Hematopoietic multipotent progenitor cell treated with erythropoietin and hydrocortisone succinate and interleukin-3 and kit ligand, for 8 days (in vitro differentiated cells): ENCODE measurements around the gene ENPEP.
A peak's percentile ranks its signal among the peaks of the same experiment; 100 is the strongest.
"Not testable (repeated sequence)": the region's sequence is repeated elsewhere in the genome, so short reads cannot be mapped to it uniquely, and the experiment has no call there.

Experiments used
- DNase-seq: peaks from one replicate; pipeline ENCODE4 v3.0.0-alpha.2; 2015

The ENPEP gene

DNA sequence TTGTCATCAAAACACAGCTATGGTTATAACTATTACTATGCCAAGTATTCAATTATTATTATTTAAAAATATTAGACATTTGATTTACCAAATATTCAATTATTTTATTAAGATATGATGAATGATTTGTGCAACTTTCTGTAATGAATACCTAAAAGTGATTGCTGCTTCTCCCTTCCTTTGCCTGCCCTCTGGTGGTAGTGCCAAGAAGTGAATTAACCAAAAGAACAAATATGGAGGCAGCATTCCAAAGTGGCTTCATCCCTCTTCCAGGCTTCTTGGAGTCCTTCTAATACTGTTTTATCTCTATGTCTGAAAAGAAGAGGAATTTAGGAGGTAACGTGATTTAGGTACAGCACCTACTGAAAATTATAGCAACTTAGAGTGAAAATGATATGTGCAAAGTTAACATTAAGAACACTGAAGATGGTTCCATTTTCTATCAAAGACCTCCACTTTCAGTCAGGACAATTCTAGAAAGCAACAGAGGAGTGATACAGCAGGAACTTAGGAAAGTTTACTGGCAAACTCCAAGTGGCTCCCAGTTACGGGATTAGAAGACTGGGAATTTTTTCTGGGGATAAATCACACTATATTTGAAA, 43.0 kb downstream of the ENPEP start:
- peak; percentile 38 for DNase-seq

DNA sequence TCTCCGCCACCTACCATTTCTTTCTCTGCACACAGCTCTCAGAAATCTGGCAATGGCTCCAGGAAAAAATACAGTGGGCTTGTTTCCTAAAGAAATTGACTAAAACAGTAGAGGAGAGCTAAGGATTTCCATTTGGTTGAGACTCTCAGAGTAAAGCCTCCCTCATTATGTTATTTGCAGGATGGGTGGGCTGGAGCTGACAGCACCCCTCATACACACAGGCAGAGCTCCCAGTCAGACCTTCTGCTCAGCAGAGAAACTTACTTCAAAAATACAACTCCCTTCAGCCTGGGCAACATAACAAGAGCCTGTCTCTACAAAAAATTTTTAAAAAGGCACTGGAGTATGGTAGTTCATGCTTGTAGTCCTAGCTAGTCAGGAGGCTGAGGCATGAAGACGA, 44.9 kb downstream of the ENPEP start:
- no peak for DNase-seq

DNA sequence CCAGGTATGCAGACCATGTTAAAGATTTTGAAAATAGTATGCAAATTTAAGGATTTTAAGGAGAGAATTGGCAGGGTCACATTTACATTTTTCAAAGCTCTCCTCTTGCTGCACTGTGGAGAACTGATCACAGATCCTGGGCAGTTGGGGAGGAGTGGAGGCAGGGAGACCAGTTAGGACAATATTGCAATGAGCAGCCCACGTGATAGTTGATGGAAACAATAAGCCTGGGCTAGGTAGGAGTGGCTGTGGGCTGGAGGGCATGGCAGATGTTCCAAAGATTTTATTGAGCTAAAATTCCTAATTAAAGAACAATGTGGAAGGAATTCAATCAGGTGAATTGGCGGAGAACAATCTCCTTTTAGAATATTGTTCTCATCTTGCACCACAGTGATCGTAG, 50.6 kb downstream of the ENPEP start:
- no peak for DNase-seq

DNA sequence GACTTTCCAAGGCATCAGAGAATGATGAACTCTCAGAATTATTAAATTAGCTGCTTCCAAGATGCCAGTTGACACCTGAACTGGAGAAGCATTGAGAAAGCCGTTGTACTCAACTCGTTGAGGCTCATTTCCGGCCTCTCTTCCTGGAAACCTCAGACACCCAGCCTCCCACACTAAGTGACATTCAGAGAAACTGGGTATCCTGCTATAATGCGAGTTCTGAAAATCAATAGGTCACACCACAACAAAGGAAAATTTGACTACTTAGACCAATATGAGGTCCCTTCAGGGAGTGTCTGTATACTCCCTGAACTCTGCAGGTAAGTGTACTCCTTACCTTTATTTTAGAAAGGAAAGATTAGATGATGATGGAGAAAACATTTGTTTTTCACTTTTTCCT, 51.2 kb downstream of the ENPEP start:
- no peak for DNase-seq

DNA sequence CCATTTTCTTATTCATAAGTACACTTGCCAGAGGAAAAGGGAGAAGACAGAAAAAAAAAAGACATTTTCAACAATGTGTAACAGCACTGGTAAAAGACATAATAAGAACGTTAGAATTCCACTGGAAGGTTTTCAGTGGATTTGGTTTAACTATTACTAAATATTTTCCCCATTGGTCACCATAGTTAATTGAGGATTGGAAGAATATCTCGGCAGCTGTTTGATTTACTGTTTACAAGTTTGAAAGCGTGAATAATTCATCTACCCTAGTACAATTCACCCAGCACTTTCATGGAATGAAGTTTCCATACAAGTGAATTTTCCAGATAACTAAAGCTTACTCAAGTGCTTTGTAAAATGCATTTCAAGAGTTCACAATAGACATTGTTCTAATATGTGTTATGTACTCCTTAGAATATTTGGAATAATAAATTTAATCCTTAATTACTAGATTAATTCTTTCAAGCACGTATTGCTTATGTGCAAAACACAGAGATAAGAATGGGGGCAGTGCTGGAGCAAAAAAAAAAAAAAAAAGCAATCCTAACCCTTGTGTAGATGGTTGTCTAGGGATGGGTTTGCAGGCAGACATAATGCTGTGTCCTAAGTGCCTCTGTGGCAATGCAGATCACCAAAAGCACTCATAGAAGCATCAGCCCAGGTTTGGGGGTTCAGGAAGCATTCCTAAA, 57.1 kb downstream of the ENPEP start:
- DNase-seq: no peak

DNA sequence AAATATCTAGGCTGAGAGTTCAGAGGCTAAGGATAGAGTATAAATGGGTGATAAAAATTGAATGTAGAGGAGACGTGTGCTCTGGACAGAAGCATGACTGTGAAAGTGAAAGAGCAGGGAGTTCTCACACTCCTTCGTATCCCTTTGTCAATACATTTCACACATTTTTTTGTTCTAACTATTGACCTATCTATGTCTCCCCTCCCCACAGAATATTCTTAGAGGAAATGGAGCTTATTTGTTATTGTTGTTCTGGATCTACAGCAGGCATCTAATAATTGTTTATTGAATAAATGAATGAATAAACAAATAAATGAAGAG, 57.6 kb downstream of the ENPEP start:
- no peak for DNase-seq

DNA sequence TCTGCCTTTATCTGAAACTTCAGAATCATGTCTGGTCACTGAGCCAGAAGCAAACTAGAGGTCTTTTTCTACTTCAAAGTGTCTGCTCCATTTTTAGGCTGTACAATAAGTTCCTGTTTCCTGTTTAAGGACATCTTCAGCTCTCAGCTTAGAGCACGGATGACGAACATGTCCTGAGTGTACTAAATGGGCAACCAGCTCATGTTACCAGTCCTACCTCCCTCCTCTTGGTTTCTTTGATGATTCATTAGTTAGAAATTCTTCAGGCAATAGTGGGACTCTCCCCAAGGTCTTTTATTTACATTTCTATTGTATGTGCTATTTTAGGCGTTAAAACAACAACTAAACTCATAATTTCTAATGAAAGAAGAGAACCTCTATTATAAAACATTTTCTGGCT, 58.0 kb downstream of the ENPEP start:
- DNase-seq: no peak

DNA sequence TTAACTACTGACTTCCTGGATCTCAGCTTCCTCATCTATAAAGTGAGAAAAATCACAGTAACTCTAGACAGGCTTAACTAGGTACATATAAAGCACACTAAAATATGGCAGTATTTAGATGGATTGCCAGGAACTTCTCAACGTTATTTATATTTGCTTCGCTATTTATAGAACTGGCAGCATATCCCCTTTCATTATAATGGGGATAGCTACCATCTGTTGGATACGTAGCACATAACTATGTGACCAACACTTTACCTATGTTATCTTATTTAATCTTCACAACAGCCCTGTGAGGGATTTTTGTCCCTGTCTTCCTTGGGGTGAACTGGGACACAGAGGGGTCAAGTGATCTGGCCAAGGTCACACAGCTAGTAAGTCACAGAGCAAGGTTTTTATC, 64.6 kb downstream of the ENPEP start:
- no peak for DNase-seq

DNA sequence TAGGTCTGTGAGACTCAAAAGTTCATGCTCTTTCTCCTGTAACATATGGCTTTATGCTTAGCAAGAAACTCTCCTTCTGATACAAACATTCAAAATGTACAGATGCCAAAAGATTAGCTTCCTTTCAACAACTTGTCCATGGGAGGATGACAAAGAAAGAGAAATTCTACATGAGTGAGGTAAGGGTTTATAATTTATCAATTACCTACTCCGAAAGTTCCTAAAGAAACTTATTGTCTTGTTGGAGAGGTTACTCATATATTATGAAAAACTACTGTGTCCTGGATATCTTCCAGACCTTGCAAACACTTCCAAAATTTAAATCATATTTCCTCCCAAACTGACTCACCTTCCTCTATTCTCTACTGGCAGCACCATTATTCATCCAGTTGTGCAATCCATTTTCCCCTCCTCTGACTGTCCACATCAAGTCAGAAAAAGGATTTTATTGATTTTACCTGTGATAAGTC, 65.1 kb downstream of the ENPEP start:
- DNase-seq: no peak

DNA sequence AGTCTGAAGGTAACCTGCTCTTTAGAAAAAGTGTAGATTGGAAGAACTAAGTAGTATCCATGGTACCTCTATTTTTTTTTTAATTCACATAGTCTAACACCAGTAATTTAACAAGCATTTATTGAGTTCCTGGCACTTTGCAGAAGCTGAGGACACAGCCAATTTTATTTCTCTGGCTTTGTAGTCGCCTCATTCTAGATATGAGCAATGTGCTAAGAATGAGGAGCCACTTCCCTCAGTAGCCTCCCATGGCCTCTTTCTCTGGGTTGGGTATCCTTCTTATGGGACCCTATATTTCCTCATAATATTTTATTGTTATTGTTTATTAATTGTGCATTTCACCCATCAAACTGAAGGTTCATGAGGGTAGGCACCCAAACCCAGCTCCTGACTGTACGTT, 67.6 kb downstream of the ENPEP start:
- DNase-seq: no peak

DNA sequence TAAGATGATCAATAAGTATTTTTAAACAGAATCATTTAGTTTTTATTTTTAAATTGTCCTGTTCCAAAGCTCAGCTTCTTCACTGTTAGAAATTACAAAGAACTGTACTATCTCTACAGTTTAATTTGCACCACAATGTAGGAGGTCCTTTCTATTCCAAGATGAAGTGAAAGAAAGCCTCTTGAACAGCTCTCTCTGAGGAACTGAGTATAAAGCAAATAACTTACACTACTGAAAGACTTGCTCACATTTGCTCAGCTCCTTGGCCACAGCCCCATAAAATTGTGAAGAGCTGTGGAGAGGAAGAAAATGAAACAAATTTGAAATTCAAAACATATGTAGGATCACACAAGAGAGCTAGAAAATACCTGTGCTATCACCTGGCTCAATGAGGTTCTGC, 68.6 kb downstream of the ENPEP start:
- DNase-seq: no peak

DNA sequence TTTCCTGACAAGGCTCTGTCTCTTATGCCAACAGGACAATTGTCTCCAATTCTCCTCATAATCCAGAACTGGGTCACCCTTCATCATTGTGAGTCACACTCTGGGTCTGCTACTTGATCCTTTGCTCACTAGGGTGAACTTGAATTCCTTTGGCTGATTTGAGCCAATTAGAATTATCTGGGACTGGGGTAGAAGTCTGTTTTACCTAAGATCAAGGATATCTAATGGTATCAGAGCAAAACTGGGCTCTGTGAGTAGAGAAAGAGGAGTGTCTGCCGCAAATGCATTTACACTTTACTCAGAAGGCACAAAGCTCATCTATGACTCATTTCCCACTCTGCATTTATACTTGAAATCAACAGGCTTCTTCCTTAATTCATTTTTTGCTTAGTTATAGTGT, 74.3 kb downstream of the ENPEP start:
- no peak for DNase-seq

DNA sequence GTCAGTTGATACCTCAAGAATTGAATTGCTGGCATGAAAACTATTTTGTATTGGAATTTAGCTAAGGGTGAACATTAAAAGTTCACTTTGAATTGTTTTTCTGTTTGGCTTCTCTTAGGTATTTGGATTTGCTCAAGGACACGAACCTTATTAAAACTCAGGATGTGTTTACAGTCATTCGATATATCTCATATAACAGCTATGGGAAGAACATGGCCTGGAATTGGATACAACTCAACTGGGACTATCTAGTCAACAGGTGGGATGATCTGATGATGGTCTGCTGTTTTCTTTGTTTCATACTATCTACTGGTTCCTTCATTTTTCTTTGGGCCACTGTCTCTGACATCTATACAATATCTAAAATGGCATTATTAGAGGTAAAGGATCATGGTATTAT, 77.2 kb downstream of the ENPEP start:
- DNase-seq: no peak

DNA sequence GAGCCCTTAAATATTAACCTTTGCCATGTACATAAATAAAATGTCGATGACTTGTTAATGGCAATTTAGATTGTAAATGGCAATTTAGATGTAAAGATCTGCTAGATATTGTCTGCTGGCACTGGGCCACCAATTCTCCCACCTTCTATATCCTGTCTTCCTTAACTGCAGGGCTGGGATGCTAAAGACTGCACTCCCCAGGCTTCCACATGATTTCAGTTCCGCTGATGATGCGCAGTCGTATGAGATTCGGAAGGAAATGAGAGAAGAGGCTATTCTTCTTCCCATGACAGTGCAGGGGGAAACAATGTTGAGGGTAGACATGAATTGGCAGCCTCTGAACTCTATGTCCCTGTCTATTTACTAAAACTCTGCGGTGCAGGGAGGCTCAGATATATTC, 91.3 kb downstream of the ENPEP start:
- DNase-seq: no peak

DNA sequence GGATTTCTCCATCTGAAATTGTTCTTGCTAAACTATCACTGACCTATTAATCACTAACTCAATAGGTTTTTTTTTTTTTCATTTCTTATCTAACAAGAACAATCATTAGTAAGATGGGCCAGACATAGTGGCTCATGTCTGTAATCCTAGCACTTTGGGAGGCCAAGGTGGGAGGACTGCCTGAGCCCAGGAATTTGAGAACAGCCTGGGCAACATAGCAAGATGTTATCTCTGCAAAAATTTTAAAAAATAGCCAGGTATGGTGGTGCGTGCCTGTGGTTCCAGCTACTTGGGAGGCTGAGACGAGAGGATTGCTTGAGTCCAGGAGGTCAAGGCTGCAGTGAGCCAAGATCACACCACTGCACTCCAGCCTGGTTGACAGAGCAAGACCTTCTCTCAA, 100.7 kb downstream of the ENPEP start:
- DNase-seq: not testable (repeated sequence)

DNA sequence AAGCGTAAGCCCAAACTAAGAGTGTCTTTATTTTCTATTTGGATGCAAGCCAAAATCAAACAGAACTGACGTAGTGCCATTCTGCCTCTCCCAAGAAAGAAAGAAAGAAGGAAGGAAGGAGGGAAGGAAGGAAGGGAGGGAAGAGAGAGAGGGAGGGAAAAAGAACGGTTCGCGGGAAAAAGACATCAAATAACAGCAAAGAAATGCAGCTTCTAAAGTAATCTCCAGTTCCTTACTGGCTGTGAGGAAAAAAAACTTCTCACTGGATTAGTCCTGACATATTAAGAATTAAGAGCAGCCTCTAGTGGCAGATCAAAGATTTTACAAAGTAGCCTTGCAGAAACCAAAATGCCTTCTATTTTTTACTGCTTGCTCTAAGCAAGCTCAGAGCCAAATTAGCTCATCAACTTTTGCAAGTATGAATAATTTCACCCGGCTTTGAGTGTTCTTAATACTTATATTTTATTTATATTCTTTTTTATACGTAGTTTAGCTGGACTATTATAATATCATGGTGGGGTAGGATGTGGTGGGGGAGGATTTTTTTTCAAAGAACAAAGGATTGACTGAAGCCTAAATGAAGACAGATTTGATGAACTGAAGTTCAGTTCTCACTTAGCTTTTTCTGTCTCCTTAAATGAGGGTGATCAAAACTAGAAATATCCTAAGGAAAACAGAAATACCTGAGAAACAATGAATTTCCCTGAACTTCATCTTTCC, 110.3 kb downstream of the ENPEP start:
- DNase-seq: peak; percentile 26

DNA sequence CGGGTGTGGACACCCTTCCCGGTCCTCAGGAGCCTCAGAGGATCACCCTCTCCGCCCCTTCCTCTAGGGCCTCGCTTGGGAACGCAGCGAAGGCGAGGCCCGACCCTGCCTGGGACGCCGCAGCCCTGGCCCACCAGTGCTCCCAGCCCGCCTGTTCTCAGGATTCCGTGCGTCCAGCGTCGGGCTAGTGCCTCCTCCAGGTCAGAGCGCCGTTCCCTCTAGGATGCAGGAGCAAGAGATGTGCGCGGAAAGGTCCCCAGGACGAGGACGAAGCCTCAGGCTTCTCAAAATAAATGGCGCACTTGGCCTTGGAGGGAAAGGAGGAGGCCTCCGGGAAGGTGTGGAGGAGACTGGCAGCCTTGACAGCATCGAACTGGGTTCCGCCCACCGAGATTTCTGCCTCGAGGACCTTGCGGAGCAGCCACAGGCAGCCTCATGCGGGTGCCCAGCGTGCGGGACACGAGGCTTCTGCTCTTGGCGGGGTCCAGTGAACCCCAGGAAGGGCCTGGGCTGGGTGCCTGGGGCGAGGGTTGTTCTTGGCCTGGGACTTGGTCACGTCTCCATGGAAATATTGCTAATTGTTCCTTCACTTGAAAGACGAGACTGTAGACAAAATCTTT, 111.8 kb downstream of the ENPEP start:
- no peak for DNase-seq

DNA sequence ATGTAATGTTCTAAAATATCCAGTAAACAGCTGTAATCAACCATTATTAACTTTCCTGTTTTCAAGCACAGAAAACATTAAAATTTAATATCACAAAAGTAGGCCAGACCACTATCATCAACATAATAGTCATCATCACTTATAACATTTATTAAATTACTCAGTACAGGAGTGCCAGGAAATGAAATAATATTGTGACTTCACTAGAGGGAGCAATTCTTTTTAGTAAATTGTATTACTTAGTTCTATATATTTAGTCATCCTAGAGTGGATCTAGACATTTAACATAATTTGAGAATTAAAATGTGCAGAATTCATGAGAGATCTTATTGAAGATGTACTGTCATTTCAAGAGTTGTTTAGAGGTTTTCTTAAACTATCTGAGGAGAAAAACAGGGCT, 113.3 kb downstream of the ENPEP start:
- no peak for DNase-seq

DNA sequence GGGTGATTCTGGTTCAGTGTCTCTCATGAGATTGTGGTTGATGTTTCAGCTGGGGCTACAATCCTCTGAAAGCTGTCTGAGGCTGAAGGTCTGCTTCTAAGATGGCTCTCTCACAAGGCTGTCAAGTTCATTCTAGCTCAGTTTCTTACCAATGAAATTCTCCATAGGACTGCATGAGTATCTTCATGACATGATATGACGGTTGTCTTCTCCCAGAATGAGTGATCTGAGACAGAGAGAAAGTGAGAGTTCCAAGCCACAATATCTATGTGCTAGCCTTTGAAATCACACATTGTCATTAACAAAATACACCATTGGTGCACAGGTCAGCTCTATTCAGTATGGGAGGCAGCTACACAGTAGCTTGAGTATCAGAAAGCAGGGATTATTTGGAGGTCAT, 119.6 kb downstream of the ENPEP start:
- no peak for DNase-seq

DNA sequence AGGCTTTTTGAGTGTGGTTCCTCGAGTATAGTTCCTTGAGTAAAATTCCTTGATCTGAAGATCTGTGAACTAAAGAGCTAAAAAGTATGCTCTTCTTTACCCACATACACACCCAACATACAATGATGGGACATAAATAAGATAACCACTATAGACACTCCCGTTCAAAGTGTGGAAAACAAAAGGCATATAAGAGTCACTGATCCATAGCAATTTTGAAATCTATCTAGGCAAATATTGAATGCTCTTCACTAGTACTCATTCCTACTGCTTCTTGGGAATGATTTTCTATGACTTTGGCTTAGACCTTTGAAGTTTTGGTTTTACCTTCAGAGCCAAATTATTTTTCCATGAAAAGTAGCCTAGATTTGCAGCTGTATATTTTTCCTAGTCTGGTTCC, 120.5 kb downstream of the ENPEP start:
- no peak for DNase-seq

DNA sequence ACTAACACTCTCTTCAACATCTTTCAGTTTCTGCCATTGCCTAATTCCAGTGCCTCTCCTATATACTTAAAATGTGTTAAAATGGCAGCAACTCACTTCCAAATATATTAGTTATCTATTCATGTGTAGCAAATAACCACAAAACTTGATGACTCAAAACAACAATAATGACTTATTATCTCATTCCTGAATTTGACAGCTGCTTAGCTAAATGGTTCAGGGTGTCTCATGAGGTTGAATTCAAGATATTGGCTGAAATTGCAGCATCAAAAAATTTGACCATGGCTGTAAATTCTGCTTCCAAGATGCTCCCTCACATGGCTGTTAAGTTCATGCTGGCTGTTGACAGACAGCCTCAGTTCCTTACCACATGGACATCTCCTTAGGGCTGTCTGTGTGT, 121.6 kb downstream of the ENPEP start:
- DNase-seq: no peak

DNA sequence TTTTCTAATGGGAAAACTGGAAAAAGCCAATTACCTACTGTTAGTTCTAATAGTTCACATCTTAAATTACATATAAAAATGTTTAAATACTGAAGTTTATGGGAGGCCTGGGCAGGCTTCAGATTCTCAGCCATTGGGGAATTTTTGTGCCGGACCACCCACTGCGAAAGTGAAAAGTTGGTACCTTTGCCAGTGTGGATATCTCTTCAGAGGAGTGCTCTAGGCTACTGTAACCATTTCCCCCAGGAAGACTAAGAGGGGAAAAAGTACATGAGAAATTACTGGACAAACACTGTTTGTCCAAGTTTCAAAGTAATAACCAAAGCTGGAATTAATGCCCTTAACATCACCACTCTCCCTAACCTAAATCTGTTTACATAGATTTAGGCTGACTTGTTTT, 126.1 kb downstream of the ENPEP start:
- DNase-seq: no peak

DNA sequence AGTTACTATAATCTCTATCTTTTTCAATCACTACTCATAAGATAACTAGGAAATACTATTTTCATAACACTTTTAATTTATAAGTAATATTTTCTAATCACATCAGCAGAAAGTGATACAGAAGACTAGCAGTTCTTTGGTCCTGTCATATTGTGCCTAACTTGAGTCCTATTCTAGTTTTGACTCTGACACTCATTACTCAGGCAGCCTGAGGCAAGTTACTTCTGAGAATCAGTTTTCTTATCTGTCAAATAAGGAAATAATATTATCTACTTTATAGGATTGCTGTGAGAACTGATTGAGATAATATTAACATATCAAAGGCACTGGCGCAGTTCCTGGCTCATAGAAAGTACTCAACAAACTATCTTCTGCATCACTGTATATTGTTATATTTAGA, 129.1 kb downstream of the ENPEP start:
- DNase-seq: no peak
